ENCODE measurements around the gene CCN5.

CCN5 gene

DNA sequence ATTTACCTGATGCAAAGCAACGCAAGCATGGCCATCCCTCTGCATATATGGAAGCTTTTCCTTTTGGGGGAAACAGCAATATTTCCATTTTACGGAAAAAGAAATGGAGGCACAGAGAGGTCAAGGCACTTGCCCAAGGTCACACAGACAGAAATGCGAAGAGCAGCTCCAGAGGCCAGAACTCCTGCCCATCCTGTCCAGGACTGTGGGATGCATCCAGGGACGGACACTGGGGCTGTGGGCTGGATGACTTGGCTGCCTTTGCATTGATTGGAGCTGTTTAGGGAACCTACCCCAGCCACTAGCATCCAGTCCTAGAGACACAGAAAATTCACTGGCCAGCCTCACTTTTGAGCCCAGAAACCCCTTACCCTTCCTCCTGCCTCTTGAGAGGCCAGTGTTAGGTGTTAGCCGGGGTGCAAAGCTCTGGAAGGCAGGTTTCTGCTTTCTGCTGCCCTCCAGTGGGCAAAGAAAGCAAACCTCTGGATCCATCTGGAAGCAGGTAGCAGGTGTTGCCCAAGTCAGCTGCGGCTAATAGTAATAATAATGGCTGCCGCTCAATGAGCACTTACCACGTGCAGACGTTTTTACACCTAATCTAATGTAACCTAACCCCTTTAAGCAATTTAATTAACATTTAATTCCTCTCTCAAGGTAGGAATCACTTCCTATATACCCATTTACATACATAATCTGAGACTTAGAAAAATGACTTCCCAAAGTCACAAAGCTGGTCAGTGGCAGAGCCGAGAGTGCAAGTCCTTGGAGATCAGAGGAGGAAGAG, 31.7 kb upstream of the CCN5 start:
- TF ChIP-seq, protein P1, sequence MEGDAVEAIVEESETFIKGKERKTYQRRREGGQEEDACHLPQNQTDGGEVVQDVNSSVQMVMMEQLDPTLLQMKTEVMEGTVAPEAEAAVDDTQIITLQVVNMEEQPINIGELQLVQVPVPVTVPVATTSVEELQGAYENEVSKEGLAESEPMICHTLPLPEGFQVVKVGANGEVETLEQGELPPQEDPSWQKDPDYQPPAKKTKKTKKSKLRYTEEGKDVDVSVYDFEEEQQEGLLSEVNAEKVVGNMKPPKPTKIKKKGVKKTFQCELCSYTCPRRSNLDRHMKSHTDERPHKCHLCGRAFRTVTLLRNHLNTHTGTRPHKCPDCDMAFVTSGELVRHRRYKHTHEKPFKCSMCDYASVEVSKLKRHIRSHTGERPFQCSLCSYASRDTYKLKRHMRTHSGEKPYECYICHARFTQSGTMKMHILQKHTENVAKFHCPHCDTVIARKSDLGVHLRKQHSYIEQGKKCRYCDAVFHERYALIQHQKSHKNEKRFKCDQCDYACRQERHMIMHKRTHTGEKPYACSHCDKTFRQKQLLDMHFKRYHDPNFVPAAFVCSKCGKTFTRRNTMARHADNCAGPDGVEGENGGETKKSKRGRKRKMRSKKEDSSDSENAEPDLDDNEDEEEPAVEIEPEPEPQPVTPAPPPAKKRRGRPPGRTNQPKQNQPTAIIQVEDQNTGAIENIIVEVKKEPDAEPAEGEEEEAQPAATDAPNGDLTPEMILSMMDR (IDR thresholded peaks at IDR 0.05; ENCODE audit: insufficient read depth, low read depth, low read length, missing control alignments), result peak; percentile 73
- no peak overlapping the region for H3K4me3 ChIP-seq (ENCODE audit: low read depth, low read length)
- peak; percentile 90 for DNase-seq (ENCODE audit: low read depth)

DNA sequence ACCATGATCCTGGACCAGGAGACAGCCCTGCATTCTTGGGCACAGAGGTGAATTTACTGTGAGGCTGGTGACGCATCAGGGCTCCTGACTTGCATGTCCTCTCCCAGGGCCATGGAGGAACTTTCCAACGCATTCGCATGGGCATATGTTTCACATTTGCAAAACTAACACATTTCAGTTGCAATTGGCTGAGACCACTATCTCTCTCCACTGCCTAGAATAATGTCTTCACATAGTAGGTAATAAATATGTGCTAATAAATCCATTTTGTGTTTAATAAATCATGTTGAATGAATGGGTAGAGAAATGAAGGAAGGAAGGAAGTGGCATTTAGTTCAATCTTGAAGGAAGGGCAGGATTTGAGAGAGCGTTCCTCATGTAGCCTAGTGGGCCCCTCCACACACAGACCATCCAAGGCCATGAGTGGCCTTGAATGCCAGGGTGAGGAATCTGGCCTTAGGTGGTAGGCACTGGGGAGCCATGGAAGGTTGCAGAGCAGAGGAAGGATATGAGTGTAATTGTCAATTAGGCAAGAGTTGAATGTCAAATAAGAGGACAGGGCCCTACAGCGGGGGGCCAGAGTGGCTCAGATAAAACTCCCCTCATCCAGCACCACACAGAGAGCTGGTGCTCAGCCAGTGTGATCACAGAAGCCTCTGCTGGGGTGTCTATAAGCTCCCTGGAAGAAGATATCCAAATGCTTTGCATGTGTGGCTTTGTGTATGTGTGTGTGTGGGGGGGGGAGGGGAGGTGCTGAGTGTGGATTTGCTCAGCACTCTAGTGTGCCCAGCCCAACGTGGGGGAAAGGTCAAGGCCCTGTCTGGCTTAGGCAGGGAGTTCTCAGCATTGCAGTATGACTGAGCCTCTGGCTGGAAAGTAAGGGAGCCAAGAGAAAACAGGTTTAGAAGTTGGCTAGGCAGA, 30.9 kb upstream of the CCN5 start:
- DNase-seq (ENCODE audit: low read depth), result no peak
- TF ChIP-seq, protein P1 (IDR thresholded peaks at IDR 0.05; ENCODE audit: insufficient read depth, low read depth, low read length, missing control alignments), result no peak
- H3K4me3 ChIP-seq (ENCODE audit: low read depth, low read length), result no peak overlapping the region

DNA sequence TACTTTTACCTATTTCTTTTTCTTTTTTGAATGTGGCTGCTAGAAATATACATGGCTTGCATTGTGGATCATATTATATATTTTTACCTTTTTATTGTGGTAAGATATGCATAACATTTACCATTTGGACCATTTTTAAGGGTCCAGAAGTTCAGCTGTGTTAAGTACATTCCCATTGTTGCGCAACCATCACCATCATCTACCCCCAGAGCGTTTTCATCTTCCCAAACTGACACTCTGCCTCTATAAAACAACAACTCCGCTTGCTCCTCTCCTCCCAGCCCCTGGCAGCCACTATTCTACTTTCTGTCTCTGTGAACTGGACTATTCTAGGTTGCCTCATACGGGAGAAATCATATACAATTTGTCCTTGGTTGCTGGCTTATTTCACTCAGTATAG, 28.2 kb upstream of the CCN5 start:
- no peak overlapping the region for H3K4me3 ChIP-seq (ENCODE audit: low read depth, low read length)
- TF ChIP-seq, protein P1 (IDR thresholded peaks at IDR 0.05; ENCODE audit: insufficient read depth, low read depth, low read length, missing control alignments), result no peak
- no peak for DNase-seq (ENCODE audit: low read depth)

DNA sequence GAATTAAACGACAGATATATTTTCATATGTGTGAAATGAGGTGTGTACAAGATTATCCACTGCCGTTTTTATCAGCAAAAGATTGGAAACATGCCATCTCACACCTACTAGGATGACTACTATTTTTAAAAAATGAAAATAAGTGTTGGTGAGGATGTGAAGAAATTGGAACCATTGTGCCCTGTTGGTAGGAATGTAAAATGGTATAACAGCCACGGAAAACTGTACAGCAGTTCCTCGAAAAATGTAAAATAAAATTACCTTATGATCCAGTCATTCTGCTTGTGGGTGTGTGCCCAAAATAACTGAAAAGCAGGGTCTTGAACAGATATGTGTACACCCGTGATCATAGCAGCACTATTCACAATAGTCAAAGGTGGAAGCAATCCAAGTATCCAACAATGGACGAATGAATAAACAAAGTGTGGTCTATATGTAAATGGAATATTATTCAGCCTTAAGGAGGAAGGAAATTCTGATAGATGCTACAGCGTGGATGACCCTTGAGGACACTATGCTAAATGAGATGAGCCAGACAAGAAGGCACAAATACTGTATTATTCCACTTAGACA, 27.0 kb upstream of the CCN5 start:
- TF ChIP-seq, protein P1 (IDR thresholded peaks at IDR 0.05; ENCODE audit: insufficient read depth, low read depth, low read length, missing control alignments), result no peak
- DNase-seq (ENCODE audit: low read depth), result no peak
- no peak overlapping the region for H3K4me3 ChIP-seq (ENCODE audit: low read depth, low read length)

DNA sequence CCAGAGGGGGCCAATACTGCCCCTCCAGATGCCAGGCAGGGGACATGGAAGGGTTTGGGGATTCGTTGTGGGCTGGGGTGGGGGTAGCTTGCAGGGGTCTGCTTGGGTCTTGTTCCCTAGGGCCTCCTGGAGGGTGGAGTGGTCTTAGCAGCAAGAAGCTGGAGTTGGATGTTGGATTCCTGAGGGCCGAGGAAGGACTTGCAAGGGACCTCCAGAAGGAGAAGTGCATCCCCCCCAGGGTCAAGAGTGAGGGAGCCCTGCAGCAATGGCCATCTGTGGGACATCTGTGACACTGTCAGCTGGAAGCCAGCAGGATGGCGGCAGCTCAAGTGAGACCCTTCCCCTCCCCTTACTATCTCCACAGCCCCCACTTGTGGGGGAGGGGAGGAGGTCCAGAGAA, 25.4 kb upstream of the CCN5 start:
- TF ChIP-seq, protein P1 (IDR thresholded peaks at IDR 0.05; ENCODE audit: insufficient read depth, low read depth, low read length, missing control alignments), result no peak
- DNase-seq (ENCODE audit: low read depth), result no peak
- H3K4me3 ChIP-seq (ENCODE audit: low read depth, low read length), result no peak overlapping the region

DNA sequence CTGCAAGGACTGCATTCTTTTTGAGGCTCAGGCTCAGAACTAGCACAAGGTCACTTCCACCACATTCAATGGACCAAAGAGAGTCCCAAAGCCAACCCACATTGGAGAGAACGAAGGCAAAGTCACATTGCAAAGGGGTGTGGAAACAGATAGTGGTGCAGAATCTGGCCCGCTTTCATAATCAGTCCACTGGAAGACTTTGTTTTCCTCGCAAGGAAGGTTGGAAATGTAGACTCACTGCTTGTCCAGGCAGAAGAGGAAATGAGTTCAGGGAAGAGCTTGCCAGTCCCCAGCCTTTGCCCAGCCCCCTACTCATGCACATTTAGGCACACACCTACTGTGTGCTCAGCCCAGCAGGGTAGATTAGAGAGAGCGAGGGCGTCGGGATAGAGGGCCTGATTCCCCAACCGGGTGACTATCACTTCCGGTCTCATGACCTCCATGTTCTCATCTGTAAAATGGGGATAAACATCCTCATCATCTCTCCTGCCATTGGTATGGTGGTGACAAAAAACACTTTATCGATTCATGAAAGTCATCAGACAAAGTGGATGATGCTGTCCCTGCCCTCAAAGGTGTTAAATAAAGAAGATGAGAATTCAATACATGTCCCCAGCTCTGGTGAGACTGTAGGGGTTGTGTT, 24.3 kb upstream of the CCN5 start:
- DNase-seq (ENCODE audit: low read depth), result no peak
- no peak overlapping the region for H3K4me3 ChIP-seq (ENCODE audit: low read depth, low read length)
- TF ChIP-seq, protein P1 (IDR thresholded peaks at IDR 0.05; ENCODE audit: insufficient read depth, low read depth, low read length, missing control alignments), result no peak

Data from GM12865 (cell line).